GM21529 (cell line): ENCODE measurements around the gene ZNF618.

Experiments
- ATAC-seq: cut with Tn5 transposase; IDR thresholded peaks from one replicate; pipeline ENCODE4 v1.9.1; 2021; ENCODE audit not compliant: unreplicated experiment

ZNF618 gene

DNA sequence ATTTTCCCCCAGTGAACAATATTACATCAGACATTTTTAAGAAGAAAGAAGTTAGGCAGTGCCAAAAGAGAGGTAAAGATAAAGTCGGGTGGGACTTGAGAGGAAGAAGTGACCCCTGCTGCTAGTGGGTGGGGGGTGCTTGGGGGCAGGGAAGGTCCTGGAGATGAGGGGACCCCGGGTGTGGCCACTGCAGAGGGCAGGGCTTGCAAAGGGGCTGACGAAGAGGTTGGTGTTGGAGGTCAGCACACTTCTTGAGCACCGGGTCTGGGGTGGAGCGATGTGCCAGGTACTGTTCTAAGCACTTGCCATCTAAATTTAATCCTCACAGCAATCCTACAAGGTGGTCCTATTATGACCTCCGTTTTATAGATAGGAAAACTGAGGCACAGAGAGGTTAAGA, 140.0 kb downstream of the ZNF618 start:
- no peak for ATAC-seq

DNA sequence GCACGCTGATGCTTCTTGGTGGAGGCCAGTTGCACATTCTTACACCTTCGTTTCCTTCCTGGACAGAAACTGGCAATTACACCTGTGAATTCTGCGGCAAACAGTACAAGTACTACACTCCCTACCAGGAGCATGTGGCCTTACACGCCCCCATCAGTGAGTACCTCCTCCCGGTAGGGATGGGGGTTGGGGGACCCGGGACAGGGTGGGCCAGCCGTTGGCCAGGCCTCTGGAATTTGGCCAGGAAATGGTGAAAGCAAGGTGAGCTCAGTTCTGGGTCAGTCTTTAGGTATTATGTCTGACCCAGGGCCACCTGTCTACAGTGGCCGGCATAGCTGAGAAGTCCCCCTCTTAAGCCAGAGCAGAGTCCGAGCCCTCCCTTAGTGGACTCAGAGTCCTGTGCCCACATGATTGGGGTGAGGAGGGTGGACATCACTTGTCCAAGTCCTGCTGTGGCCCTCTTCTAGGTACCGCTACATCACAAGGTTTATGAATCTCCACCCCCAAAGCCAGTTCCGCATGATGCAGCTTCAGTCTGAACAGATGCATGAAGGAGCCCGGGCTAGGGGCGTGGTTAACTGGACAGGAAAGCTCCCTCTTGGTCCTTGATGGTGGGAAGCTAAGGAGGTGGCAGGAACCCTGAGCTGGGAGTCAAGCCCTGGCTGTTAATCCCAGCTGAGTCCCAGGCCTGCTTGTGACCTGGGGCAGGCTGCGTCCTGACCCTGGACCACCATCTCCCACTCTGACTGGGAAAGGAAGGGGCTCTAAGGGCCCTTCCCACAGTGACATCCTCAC, 140.7 kb downstream of the ZNF618 start:
- ATAC-seq = no peak

GRCh38 chr9:114017741-114018715, 141.9 kb downstream of the ZNF618 start:
- ATAC-seq = no peak

- no peak for ATAC-seq
These were observed 145.5 kb downstream of the ZNF618 start for GRCh38 chr9:114021578-114021977.

GRCh38 chr9:114023961-114024360, 147.9 kb downstream of the ZNF618 start:
- ATAC-seq = no peak

DNA sequence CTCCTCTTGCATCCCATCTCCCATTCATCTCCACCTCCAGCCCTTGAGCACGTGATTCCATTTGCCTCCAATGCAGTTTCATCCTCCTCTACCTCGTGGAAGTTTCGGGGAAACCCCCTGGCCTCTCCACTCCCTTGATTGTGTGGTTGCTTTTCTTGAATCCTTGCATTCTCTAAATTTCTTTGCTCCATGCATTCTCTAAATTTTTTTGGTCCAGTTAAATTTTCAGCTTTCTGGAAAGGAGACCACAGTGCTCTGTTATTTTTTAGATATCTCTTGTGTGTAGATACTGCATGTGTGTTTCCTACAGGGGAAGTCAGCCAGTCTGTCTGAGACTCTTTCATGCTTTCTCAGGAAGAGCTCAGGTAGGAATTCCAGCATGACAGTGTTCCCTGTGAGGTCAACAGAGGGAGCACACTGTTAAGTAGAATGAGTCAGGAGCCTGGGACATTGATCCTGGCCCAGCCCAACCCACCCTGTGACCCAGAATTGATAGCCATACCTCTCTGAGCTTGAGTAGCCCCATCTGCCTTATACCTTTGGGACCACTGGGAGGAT, 149.2 kb downstream of the ZNF618 start:
- no peak for ATAC-seq

DNA sequence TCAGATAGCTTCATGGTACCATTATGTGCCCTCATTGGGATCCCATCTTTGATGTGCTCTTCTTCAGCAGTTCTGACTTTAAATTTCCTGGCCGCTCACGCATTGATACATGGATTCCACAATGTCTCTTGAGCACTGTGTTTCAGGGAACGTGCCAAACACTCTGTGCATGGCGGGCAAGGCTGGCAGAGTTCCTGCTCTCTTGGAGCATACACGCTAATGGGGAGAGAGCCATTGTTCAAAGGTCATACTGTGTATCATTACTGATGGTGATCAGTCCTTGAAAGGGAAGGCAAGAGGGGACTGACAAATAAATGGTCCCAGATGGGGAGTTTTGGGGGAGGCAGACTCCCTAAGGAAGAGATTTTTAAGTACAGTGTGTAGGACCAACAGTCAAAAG, 149.7 kb downstream of the ZNF618 start:
- no peak for ATAC-seq

GRCh38 chr9:114026335-114026734, 150.2 kb downstream of the ZNF618 start:
- ATAC-seq = no peak

DNA sequence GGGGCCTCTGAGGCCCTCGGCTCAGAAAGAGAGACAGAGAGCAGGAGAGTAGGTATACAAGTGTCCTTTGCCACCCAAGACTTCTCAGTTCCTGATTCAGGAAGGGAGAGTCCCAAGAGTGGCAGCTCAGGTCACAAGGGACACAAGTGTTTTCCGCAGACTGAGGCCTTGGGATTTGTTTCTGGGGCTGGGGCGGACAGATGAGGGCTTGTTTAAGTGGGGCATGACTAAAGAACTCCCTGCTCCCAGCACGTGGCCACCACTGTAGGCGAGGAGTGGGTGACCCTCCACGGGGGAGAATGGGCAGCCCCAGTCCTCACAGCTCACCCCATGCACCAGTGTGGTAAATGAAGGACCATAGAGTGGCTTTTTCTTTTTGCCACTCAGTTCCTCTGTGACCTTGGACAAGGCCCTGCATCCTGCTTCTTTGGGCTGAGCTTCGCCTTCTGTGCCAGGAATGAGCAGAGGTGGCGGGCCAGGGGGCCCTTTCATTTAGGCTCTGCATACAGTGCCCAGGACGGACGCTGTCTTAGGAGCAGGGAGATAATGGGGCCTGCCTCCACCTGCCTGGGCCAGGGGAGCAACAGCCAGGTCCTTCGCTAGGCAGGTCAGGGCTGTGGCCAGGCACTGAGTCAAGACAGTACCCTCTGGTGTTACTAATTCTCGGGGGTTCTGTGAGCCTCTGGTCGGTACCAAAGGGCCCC, 151.2 kb downstream of the ZNF618 start:
- no peak for ATAC-seq

GRCh38 chr9:114027863-114028465, 151.9 kb downstream of the ZNF618 start:
- no peak for ATAC-seq

DNA sequence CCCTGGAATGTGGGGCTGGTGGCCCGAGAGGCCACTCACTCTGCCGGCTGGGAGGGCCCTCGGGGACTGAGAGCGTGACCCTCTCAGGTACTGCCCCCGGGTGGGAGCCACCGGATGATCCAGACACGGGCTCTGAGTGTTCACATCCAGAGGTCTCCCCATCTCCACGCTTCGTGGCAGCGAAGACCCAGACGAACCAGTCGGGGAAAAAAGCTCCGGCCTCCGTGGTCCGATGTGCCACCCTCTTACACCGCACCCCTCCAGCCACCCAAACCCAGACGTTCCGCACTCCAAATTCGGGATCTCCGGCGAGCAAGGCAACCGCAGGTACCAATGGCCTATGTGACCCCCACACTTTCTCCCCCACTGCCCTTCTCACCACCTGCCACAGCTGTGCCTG, 152.5 kb downstream of the ZNF618 start:
- no peak for ATAC-seq

DNA sequence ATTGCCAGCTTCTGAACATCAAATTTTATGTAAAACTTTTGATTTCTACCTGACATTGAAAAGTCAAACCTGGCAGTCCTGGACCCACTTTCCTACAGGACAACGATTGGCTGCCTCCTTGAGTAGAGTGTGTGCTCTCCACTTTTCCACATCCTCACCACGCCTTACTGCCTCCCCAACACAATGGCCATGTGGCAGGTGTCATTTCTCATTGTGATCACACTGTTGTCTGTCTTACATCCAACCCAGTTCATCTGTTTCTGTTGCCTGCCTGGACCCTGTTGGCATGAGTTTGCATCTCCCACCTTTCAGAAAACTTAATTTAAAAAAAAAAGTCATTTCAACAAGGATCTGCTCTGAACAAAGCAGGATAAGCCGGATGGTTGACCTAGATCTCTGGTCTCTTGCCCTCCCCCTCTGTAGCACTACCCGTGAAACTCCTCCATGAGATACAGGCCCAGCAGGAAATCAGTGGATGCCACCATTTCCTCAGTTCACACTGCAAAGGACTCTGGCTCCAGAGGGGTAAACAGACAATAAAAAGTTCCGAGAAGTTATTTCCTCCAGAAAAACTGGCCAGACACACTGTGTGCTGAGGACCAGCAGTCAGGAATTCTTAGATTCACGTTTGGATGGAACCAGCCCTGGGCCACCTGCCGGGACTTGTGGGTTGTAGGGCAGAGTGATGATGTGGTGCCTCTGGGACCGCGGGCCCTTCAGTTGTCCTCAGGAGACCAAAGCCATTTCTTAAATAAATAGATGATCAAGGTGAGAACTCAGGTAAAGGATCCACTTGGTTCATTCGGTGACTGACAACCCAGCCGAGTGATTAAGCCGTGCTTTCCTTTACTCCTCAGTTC, 153.4 kb downstream of the ZNF618 start:
- no peak for ATAC-seq

- ATAC-seq = no peak
These were observed 154.3 kb downstream of the ZNF618 start for GRCh38 chr9:114030364-114030763.

- ATAC-seq = no peak
These were observed 155.0 kb downstream of the ZNF618 start for GRCh38 chr9:114031037-114031630.

DNA sequence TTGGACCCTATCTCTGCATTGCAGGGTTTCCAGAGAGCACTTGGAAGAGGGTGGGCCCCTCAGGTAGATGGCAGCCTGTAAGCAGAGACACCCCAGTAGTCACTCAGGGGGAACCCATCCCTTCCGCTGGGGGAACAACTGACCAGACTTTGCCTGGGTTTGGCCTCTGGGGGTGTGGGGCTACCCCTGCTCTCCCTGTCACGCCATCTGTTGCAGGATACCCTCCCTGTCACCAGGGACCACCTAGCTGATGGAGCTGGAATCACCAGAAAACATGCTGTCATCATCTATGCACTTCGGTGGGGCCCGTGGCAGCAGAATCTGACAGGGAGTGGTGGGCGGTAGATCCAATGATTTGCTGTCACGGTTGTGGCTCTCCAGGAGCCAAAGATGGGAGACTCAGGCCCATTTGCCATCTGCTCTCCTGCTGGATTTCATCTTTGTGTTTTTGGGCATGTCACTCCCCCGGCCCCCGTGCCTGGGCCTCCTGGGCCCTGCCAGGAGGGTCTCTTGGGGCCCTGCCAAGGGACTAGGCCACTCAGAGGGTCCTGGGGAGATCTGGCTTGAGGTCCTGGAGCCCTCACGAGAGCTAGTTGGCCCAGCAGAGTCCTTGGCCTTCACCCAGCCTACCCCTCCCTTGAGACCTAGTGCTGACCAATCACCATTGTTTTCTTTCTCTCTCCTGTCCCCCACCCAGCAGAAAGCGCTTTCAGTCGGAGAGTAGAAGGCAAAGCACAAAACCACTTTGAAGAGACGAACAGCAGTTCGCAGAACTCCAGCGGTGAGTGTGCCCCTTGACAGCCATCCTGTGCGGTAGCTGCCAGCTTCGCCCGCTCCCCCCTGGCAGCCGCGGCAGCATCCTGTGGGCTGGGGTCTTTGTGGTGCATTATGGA, 156.1 kb downstream of the ZNF618 start:
- no peak for ATAC-seq

DNA sequence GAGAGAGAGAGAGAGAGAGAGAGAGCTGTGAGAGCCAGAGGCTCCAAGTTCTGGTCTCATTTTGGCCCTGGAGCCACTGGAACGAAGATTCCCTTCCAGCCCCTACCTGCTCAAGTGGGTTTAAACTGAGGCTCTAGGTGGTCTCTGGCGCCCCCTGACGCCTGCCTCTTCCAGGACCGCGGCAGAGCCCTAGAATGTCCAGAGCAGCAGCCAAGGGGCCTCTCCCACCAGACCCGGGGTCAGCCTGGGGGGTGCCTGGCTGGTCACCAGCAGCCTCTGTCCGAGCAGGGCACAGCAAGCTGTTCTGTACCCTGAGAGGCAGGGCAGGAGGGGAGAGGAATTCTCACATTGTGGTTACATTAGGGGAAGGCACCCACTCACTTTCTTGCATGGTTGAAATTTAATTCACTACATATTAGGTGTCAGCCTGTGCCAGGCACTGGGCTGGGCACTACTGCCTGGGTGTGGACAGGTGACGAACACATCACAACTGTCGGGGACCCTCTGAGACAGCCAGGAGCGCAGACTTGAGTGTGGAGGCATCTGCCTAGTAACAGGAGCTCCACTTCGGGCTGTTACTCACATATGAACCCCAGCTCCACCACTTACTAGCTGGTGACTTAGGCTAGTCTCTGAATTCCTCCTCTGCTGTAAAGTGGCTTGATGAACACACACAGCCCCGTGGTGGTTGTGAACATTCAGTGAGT, 157.4 kb downstream of the ZNF618 start:
- ATAC-seq = no peak

GRCh38 chr9:114034196-114034595, 158.1 kb downstream of the ZNF618 start:
- ATAC-seq = no peak

DNA sequence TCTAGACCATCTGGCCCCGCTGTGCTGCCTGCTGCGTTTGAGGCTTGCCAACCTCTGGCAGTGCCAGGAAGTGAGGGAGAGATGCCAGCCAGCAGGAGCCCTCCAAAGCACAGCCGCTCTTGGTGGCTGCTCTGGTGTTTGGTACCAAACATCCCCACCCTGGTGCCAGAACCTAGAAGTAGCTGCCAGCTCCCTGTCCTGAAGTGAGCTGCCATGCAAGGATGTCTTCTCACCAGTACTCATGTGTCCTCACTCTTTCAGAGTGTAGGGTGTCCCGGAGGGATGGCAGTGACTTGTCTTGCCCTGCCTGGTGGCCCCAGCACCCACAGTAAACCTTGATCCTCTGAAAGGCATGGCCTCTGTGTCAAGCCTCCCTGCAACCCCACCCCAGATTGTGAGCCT, 158.6 kb downstream of the ZNF618 start:
- no peak for ATAC-seq
